Retinal pigment epithelial cell (primary cell): Measurements from ENCODE around the gene ALK.

ENCODE experiments used
- DNase-seq: peaks from one replicate; pipeline ENCODE4 v3.0.0-alpha.2; 2010; ENCODE audit warnings: low read depth
- H3K4me3 ChIP-seq: 2 replicates; pipeline ENCODE4 v1.5.1; 2011; ENCODE audit warnings: mild to moderate bottlenecking, low read length, control low read depth, moderate library complexity
- TF ChIP-seq, protein P1 (sequence below): conservative IDR thresholded peaks from 2 replicates; pipeline ENCODE4 v1.5.1; 2011; ENCODE audit warnings: low read depth, low read length, control low read depth, inconsistent platforms

ALK gene

DNA sequence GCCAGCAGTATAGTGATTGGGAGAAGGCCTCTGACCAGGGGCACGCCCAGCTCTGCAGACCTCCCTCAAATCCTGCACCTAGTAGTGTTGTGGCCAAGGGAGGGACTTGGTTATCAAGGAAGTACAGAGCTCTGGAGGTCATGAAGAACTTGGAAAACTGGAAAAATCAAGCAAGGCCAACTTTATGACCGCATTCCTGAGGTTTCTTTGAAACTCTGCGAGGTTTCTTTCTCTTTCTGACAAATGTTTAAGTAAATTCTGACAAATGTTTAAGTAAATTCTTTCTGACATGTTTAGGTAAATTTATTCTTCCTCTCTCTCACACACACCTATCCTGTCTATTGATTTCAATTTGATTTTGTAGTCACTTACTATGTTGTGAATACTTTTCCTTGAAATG is 775.2 kb downstream of the ALK start:
- H3K4me3 ChIP-seq = no peak overlapping the region
- TF ChIP-seq, protein P1, sequence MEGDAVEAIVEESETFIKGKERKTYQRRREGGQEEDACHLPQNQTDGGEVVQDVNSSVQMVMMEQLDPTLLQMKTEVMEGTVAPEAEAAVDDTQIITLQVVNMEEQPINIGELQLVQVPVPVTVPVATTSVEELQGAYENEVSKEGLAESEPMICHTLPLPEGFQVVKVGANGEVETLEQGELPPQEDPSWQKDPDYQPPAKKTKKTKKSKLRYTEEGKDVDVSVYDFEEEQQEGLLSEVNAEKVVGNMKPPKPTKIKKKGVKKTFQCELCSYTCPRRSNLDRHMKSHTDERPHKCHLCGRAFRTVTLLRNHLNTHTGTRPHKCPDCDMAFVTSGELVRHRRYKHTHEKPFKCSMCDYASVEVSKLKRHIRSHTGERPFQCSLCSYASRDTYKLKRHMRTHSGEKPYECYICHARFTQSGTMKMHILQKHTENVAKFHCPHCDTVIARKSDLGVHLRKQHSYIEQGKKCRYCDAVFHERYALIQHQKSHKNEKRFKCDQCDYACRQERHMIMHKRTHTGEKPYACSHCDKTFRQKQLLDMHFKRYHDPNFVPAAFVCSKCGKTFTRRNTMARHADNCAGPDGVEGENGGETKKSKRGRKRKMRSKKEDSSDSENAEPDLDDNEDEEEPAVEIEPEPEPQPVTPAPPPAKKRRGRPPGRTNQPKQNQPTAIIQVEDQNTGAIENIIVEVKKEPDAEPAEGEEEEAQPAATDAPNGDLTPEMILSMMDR = no peak
- no peak for DNase-seq

DNA sequence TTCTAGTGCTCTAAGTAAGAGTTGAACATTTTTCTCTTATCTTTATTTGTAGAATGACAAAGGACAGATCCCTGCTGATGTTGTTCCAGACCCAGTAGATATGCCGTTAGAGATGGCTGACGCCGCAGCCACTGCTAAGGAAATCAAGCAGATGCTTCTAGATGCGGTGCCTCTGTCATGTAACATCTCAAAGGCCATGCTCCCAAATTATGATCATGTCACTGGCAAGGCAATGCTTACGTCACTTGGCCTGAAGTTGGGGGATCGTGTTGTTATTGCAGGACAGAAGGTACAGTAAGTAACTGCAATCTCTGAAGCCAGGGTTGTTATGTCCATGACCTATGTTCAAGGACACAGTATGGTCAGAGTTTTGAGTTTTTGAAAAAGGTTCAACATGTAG is 777.7 kb downstream of the ALK start:
- TF ChIP-seq, protein P1 = no peak
- no peak for DNase-seq
- H3K4me3 ChIP-seq = no peak overlapping the region
